Astrocyte of the cerebellum (primary cell): ENCODE data around the gene CD200R1.
A peak's percentile ranks its signal among the peaks of the same experiment; 100 is the strongest.

Source experiments
- DNase-seq: peaks from one replicate; pipeline ENCODE4 v3.0.0-alpha.2; 2011; ENCODE audit warnings: low read depth
- H3K4me3 ChIP-seq: 2 replicates; pipeline ENCODE4 v1.5.1; 2011; ENCODE audit warnings: mild to moderate bottlenecking, low read depth, low read length, moderate library complexity
- in situ Hi-C: cut with HindIII; loops from 2 replicates; pipeline ENCODE4 v1.10.0; 2017; ENCODE audit warnings: low sequenced_read_pairs
- TF ChIP-seq, protein P1 (sequence below): IDR thresholded peaks from 2 replicates; pipeline ENCODE4 v1.5.1; 2012; ENCODE audit warnings: low read length, low read depth, moderate library complexity, mild to moderate bottlenecking; ENCODE audit errors: missing control alignments

The CD200R1 gene

DNA sequence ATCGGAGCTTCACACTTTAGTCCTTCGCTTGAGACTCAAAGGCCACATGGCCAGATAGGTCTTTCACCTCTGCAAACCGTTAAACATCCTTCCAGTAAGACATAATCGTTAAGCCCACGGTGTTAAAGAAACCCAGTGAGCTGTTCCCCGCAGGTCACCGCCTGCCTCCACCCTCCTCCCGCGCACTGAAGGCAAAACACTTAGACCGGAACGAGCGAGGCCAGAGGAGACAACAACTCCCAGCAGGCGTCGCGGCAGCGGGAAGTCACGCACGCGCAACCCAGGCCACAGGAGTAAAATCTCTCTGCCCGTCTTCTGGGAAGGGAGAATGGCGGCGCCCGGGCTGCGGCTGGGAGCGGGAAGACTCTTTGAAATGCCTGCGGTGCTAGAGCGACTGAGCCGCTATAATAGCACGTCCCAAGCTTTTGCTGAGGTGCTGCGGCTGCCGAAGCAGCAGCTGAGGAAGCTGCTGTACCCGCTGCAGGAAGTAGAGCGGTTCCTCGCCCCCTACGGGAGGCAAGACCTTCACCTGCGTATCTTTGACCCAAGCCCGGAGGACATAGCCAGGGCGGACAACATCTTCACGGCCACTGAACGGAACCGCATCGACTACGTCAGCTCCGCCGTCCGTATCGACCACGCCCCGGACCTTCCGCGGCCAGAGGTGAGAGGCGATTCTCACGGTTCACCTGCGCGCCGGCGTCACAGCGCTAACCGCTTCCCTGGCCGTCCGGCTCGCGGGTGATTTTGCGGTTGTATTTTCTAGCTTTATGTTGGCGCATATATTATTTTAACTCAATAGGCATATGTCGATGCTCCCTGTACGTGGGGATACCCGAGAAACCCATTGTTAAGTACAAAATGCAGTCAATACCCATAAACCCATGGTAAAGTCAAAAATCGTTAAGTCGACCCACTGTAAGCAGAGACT is 16.0 kb upstream of the CD200R1 start, which contains the start of gene GTPBP8:
Gene GTPBP8, plus strand, starts transcription at position 313 of the 931 bp plus-strand sequence. Its CDS starts 16 bp downstream, at position 329.
- peak; percentile 73 for DNase-seq
- TF ChIP-seq, protein P1, sequence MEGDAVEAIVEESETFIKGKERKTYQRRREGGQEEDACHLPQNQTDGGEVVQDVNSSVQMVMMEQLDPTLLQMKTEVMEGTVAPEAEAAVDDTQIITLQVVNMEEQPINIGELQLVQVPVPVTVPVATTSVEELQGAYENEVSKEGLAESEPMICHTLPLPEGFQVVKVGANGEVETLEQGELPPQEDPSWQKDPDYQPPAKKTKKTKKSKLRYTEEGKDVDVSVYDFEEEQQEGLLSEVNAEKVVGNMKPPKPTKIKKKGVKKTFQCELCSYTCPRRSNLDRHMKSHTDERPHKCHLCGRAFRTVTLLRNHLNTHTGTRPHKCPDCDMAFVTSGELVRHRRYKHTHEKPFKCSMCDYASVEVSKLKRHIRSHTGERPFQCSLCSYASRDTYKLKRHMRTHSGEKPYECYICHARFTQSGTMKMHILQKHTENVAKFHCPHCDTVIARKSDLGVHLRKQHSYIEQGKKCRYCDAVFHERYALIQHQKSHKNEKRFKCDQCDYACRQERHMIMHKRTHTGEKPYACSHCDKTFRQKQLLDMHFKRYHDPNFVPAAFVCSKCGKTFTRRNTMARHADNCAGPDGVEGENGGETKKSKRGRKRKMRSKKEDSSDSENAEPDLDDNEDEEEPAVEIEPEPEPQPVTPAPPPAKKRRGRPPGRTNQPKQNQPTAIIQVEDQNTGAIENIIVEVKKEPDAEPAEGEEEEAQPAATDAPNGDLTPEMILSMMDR, result no peak
- in situ Hi-C loops, result loop anchor here (25.0 kb wide), 1 partner anchor 354 kb away; the partner anchor contains the start of gene CCDC80
- peak within 1 kb of the TSS; percentile 83 for H3K4me3 ChIP-seq

DNA sequence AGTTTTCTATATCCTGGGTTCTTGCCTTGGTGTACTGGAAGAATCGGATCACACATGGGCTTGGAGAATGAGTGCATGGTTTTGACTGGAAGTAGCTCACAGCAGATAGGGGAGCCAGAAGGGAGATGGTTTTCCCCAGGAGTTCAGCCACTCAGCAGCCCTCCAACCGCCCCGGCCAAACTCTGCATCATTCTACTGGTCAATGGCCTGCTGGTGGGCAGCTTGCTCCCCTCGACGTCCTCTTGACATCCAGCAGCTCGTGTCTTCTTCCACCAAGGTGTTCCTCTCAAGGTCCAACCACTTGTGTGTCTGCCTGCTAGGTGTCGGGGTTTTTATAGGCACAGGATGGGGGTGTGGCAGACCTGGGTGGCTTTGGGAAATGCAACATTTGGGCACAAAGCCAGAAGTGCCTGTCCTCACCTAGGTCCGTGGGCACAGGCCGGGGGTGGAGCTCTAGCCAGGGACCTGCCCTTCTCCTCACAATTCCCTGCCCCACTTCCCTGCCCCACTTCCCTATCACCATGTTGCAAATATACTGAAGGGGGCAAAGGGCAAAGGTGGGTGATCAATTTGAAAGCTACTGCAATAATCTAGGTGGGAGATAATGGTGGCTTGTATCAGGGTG is 12.9 kb upstream of the CD200R1 start:
- TF ChIP-seq, protein P1, result no peak
- DNase-seq, result no peak
- no peak overlapping the region for H3K4me3 ChIP-seq
- in situ Hi-C loops, result loop anchor here (25.0 kb wide), 1 partner anchor 351 kb away; the partner anchor contains the start of gene CCDC80

DNA sequence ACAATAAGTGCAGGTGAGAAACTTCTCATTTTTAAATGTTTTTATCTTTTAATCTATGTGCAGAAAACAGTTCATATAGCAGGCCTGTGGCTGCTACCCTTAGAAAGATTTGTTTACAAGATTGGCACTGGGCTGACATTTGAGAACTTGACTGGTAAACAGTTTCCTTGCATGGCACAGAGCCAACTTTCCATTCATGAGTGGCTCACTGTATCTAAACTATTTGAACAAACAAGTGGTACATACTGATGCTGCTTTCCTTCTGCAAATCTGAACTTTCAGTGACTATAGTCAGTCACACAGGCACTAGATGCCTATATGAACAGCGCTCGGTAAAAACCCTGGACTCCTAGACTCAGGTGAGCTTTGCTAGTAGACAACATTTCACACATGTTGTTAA is 9.6 kb upstream of the CD200R1 start:
- DNase-seq, result no peak
- in situ Hi-C loops, result loop anchor here (25.0 kb wide), 1 partner anchor 347 kb away; the partner anchor contains the start of gene CCDC80
- TF ChIP-seq, protein P1, result no peak

DNA sequence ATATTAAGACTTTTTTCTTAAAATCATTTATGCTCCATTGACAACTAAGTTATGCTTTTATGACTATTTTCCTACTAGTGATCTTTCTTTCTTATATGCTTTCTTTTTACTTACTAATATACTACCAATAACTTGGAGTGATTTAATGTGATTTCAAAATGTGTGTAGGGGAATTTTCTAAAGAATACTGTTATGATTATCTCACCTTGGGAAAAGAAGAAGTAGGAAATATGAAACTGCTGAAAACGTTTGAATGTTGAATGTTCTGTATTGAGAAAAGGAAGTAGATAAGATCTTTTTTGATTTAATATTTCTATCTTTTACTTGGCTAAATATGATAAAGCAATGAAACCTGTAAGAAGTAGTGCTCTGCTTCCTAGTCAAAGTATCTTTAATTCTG is 7.8 kb upstream of the CD200R1 start:
- in situ Hi-C loops, result loop anchor here (25.0 kb wide), 1 partner anchor 345 kb away; the partner anchor contains the start of gene CCDC80
- DNase-seq, result no peak

More for the DNA sequence above, 9.6 kb upstream of the CD200R1 start:
- H3K4me3 ChIP-seq, result no peak overlapping the region

DNA sequence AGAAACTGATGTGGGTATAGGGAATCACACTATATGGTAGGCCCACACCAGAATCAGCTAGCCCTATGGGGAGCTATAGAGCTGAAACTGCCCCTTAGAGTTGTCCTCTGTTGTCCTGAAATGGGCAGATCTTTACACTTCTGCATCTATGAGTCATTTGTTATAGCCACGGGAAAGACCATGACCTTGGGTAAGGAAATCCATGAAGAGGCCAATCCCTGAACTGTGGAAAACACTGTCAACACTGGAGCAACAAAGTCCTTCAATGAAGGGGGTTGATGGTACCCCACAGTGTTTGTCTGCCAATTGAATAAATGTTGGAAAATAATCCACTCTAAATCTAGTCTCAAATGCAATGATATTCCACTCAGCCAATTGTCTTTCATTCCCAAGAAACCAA is 5.2 kb upstream of the CD200R1 start:
- in situ Hi-C loops, result loop anchor here (25.0 kb wide), 1 partner anchor 343 kb away; the partner anchor contains the start of gene CCDC80
- H3K4me3 ChIP-seq, result no peak overlapping the region
- TF ChIP-seq, protein P1, result no peak
- DNase-seq, result no peak

More for the DNA sequence above, 7.8 kb upstream of the CD200R1 start:
- no peak overlapping the region for H3K4me3 ChIP-seq
- TF ChIP-seq, protein P1, result no peak

DNA sequence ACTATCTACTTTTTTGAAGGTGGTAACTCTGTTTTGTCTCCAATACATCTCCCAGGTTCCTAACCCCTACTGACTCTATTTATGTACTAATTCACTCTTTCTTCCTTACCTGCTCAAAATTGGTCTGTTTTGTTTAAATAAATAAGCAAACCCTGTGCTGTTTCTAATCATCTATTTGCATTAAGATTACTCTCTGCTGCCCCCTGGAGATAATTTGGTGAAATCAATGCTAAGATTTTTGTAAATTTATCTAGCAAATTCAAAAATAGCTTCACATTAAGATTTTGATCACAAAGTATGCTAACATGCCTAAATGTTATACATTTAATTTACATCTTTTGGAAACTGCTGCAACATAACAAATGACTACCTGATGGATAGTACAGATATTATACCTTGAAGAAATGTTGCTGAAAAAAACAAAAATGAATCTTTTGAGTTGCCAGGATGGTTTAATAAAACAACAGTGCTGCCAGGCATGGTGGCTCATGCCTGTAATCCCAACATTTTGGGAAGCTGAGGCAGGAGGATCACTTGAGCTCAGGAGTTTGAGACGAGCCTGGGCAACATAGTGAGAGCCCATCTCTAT is 4.4 kb upstream of the CD200R1 start:
- DNase-seq, result peak; percentile 32
- TF ChIP-seq, protein P1, result peak; percentile 36
- no peak overlapping the region for H3K4me3 ChIP-seq
- in situ Hi-C loops, result loop anchor here (25.0 kb wide), 1 partner anchor 342 kb away; the partner anchor contains the start of gene CCDC80
